Activated CD8-positive, alpha-beta memory T cell treated with anti-CD3 and anti-CD28 coated beads, Interleukin-2, amount 10 ng/mL, durations not matched to agents 7 days and 5 days (primary cell): Measurements from ENCODE around the gene C3orf62. TPM values are rescaled to one million over a fixed set of nuclear protein-coding genes. Genes with fewer than 3 reads are reported as not detected.
"Not testable (repeated sequence)": the region's sequence is repeated elsewhere in the genome, so short reads cannot be mapped to it uniquely, and the experiment has no call there.

Source experiments
- ATAC-seq: fragments of 150-1000 bp; cut with Tn5 transposase; one replicate; pipeline ENCODE4 v1.10.0; 2021; ENCODE audit warnings: moderate library complexity
- CTCF ChIA-PET: fragments of 350-600 bp; sonication (Branson Sonifier 250); formaldehyde crosslinking; loops from one replicate; lab custom pipeline; 2021; ENCODE audit warnings: antibody characterized with exemption; lab: Charles Lee
- DNase-seq: peaks from one replicate; pipeline ENCODE4 v3.0.0-alpha.2; 2020
- H3K27ac Mint-ChIP-seq: one replicate; pipeline ENCODE4 v1.8.0; 2021; ENCODE audit warnings: mild to moderate bottlenecking, mixed read lengths
- H3K27me3 Mint-ChIP-seq: one replicate; pipeline ENCODE4 v1.8.0; 2021; ENCODE audit warnings: mixed read lengths
- H3K36me3 Mint-ChIP-seq: one replicate; pipeline ENCODE4 v1.8.0; 2021; ENCODE audit warnings: mild to moderate bottlenecking, mixed read lengths
- H3K4me1 Mint-ChIP-seq: one replicate; pipeline ENCODE4 v1.8.0; 2021; ENCODE audit warnings: mixed read lengths
- H3K4me3 Mint-ChIP-seq: one replicate; pipeline ENCODE4 v1.8.0; 2021; ENCODE audit warnings: mild to moderate bottlenecking, moderate library complexity, mixed read lengths
- H3K9me3 Mint-ChIP-seq: one replicate; pipeline ENCODE4 v1.8.0; 2022; ENCODE audit warnings: low read depth, mixed read lengths
- microRNA-seq: library from miRNA; unstranded; fragments of <30 nt; microRNA quantifications from one replicate; pipeline ENCODE4 v1.2.0, GENCODE V29; 2022
- total RNA-seq, 2 experiments: library from RNA; stranded (reverse); gene quantifications; one replicate each; pipeline ENCODE4 v1.2.3, GENCODE V29; 2021

The C3orf62 gene
- total RNA-seq, 2 experiments from 2014 or later = 7.0 to 7.1 TPM

GRCh38 chr3:49220985-49221563 lies 56.0 kb downstream of the C3orf62 start:
- H3K36me3 Mint-ChIP-seq, ATAC-seq, H3K4me1 Mint-ChIP-seq, CTCF ChIA-PET, H3K27ac Mint-ChIP-seq, H3K9me3 Mint-ChIP-seq, H3K4me3 Mint-ChIP-seq, DNase-seq, H3K27me3 Mint-ChIP-seq: not testable (repeated sequence)

GRCh38 chr3:49219132-49219531 lies 57.9 kb downstream of the C3orf62 start:
- H3K27ac Mint-ChIP-seq = no peak overlapping the region
- peaks cover 3% of the 10 kb centered on the region for H3K27me3 Mint-ChIP-seq
- H3K9me3 Mint-ChIP-seq = no peaks in the 10 kb centered on the region
- peaks cover 2% of the 10 kb centered on the region for H3K4me1 Mint-ChIP-seq
- no peak for ATAC-seq
- H3K36me3 Mint-ChIP-seq = no peaks in the 10 kb centered on the region
- no peak overlapping the region for H3K4me3 Mint-ChIP-seq
- no peak for DNase-seq
- CTCF ChIA-PET = no interaction called here

Small RNA genes lying within 50 kb of the gene (microRNA-seq; reads per million reads assigned to microRNA genes)
- gene MIR4271 = not detected

Other genes starting within 250 kb of the C3orf62 start
- gene IMPDH2, start 247.8 kb downstream of the C3orf62 start, total RNA-seq = 100 to 1,000 TPM; 186 to 229 TPM
- 100 to 1,000 TPM; 142 to 149 TPM for gene QRICH1, start 183.2 kb downstream of the C3orf62 start, total RNA-seq
- gene QARS1, start 172.5 kb downstream of the C3orf62 start, total RNA-seq = 100 to 1,000 TPM; 234 to 245 TPM
- 10 to 100 TPM; 58.3 to 68.6 TPM for gene USP19, start 156.4 kb downstream of the C3orf62 start, total RNA-seq
- gene LAMB2, start 144.2 kb downstream of the C3orf62 start, total RNA-seq = not detected
- 10 to 100 TPM; 23.5 to 23.7 TPM for gene CCDC71, start 110.9 kb downstream of the C3orf62 start, total RNA-seq
- 1 to 10 TPM in 1 of 2 experiments, under 1 TPM in 1; 0.80 to 1.3 TPM for gene KLHDC8B, start 105.6 kb downstream of the C3orf62 start, total RNA-seq
- gene USP4, start 62.8 kb upstream of the C3orf62 start, total RNA-seq = 10 to 100 TPM; 79.9 to 84.5 TPM
- gene GPX1, start 81.1 kb upstream of the C3orf62 start, total RNA-seq = 100 to 1,000 TPM in 1 of 2 experiments, 10 to 100 TPM in 1; 76.9 to 112 TPM
- gene RHOA, start 134.7 kb upstream of the C3orf62 start, total RNA-seq = 100 to 1,000 TPM; 439 to 539 TPM
- gene TCTA, start 135.2 kb upstream of the C3orf62 start, total RNA-seq = 10 to 100 TPM; 27.7 to 28.0 TPM
- gene AMT, start 145.2 kb upstream of the C3orf62 start, total RNA-seq = 1 to 10 TPM; 3.2 to 6.9 TPM
- gene NICN1, start 152.1 kb upstream of the C3orf62 start, total RNA-seq = 10 to 100 TPM; 23.9 to 29.0 TPM
- gene DAG1, start 193.0 kb upstream of the C3orf62 start, total RNA-seq = 10 to 100 TPM; 17.6 to 17.9 TPM